Measurements from ENCODE around the gene MAPKBP1.

MAPKBP1 gene

DNA sequence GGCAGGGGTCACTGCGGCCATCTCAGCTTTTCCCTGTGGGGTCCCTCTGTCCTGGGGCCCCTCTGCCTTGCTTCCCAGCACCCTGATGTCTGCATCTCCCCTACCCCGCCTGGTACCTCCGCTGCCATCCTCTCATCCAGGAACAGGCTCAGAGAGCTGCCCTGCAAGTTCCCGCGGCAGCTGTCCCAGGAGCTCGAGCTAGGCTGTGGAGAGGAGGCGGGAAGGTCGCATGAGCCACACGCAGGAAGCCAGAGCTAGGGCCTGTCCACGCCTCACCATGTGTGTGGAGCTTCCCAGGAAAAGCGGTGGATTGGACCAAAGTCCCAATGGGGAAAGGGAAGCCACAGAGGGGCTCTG, 76.9 kb downstream of the MAPKBP1 start:
- no peak overlapping the region for H3K4me3 ChIP-seq (replicated peaks in 1 of 2; ENCODE audit: low read depth in 2 of 2, low read length in 2 of 2)
- TF ChIP-seq, protein P1, sequence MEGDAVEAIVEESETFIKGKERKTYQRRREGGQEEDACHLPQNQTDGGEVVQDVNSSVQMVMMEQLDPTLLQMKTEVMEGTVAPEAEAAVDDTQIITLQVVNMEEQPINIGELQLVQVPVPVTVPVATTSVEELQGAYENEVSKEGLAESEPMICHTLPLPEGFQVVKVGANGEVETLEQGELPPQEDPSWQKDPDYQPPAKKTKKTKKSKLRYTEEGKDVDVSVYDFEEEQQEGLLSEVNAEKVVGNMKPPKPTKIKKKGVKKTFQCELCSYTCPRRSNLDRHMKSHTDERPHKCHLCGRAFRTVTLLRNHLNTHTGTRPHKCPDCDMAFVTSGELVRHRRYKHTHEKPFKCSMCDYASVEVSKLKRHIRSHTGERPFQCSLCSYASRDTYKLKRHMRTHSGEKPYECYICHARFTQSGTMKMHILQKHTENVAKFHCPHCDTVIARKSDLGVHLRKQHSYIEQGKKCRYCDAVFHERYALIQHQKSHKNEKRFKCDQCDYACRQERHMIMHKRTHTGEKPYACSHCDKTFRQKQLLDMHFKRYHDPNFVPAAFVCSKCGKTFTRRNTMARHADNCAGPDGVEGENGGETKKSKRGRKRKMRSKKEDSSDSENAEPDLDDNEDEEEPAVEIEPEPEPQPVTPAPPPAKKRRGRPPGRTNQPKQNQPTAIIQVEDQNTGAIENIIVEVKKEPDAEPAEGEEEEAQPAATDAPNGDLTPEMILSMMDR (IDR thresholded peaks at IDR 0.05; ENCODE audit: low read depth, low read length) = no peak
- DNase-seq (ENCODE audit: low read depth in 2 of 2) = peak in 1 of 2 donors; percentile 17

DNA sequence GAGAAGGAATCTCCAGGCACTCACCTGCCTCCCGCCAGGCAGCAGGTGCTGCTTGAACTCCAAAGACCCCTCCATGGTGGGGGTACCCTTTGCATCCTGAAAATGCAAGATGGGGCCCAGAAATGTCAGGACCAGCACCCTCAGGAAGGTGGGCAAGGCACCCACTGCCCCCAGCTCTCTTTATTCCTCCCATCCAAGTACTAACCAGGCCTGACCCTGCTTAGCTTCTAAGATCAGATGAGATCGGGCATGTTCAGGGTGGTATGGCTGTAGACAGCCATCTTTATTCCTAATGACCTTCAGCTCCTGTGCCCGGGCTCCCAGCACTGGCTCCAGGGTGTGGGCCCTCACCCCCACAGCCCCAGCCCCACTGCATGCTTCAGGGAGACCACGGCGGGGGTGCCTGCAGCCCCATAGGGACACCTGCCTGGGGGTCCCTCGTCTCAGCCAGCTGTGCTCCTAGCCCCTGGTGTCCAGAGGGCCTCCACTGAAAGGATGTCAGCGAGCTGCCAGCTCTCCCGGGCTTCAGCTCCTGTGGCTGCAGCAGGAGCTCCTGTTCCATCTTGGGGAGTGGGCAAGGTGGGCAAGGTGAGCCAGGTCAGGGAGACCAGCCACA, 77.6 kb downstream of the MAPKBP1 start:
- no peak overlapping the region for H3K4me3 ChIP-seq (replicated peaks in 1 of 2; ENCODE audit: low read depth in 2 of 2, low read length in 2 of 2)
- TF ChIP-seq, protein P1 (IDR thresholded peaks at IDR 0.05; ENCODE audit: low read depth, low read length) = no peak
- DNase-seq (ENCODE audit: low read depth in 2 of 2) = no peak

DNA sequence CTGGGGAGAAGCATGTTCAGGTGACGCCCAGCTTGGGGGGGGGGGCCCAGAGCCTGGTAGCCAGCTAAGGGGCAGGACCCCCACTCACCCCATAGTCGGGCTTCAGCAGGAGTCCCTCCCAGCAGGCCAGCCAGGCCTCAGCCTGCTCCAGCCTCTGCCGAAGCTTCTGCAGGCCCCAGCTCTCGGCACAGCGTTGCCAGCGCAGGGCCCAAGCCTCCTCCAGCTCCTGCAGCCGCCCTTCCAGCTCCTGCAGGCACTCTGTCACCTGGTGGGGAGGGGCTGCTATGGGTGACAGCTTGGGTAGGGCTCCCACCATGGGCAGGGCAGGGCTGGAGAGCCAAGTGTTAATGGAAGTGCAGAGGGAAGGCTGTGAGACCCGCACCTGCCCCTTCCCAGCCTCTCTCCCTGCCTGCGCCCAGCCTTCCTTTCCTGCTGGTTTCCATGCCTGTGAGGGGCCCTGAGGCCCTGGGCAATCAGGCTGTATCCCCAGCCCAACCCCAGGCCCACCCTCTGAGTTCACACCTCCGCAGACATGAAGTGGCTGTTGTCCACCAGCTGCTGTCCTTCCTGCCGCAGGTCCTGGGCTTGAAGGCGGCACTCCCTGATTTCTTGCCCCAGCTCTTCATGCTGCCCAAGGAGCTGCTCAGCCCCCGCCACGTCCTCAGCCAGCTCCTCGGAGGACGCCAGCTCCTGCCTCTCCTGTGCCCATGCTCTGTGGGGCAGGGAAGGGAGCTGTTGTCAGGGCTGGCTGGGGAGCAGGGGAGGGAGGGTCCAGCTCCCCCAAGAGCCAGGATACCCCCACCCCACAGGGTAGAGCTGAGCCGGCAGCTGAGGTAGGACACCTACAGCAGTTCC, 78.7 kb downstream of the MAPKBP1 start:
- TF ChIP-seq, protein P1 (IDR thresholded peaks at IDR 0.05; ENCODE audit: low read depth, low read length) = no peak
- no peak overlapping the region for H3K4me3 ChIP-seq (replicated peaks in 1 of 2; ENCODE audit: low read depth in 2 of 2, low read length in 2 of 2)
- DNase-seq (ENCODE audit: low read depth in 2 of 2) = no peak

DNA sequence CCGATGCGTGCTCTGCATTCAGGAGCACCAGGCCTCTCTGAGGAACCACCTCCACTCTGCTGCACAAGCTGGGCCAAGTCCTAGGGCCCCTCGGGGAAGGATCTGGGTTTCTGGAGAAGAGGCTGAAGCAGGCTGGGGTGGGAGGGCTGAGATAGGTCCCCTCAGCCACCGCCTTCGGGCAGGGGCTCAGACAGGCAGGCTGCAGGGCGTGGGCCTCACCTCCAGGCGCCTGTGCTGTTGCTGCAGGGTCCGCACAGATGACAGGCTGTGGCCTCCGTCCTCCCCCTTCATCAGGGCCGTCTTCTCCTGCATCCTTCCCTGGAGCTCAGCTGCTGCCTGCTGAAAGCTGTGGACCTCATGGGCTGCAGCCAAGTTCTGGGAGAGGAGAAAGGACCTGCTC, 79.5 kb downstream of the MAPKBP1 start:
- H3K4me3 ChIP-seq (replicated peaks in 1 of 2; ENCODE audit: low read depth in 2 of 2, low read length in 2 of 2) = no peak overlapping the region
- TF ChIP-seq, protein P1 (IDR thresholded peaks at IDR 0.05; ENCODE audit: low read depth, low read length) = no peak
- no peak for DNase-seq (ENCODE audit: low read depth in 2 of 2)

DNA sequence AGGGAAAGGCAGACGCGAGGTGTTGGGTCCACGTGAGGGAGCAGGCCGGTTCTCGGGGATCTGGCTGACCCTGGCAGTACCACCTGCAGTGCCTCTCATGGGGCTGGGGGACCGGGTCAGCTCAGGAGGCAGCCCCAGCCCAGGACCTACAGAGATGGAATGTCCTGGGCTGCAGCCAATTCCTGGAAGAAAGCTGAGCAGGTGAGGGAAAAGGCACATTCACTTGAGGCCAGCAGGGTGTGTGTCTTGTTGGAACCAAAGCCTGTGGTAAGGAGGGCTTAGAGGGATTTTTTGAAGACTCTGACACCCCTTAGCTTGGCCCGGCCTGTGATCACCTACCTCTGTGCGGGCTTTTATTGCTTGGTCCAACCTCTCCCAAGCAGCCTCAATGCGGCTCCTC, 80.2 kb downstream of the MAPKBP1 start:
- TF ChIP-seq, protein P1 (IDR thresholded peaks at IDR 0.05; ENCODE audit: low read depth, low read length) = no peak
- H3K4me3 ChIP-seq (replicated peaks in 1 of 2; ENCODE audit: low read depth in 2 of 2, low read length in 2 of 2) = no peak overlapping the region
- no peak for DNase-seq (ENCODE audit: low read depth in 2 of 2)

DNA sequence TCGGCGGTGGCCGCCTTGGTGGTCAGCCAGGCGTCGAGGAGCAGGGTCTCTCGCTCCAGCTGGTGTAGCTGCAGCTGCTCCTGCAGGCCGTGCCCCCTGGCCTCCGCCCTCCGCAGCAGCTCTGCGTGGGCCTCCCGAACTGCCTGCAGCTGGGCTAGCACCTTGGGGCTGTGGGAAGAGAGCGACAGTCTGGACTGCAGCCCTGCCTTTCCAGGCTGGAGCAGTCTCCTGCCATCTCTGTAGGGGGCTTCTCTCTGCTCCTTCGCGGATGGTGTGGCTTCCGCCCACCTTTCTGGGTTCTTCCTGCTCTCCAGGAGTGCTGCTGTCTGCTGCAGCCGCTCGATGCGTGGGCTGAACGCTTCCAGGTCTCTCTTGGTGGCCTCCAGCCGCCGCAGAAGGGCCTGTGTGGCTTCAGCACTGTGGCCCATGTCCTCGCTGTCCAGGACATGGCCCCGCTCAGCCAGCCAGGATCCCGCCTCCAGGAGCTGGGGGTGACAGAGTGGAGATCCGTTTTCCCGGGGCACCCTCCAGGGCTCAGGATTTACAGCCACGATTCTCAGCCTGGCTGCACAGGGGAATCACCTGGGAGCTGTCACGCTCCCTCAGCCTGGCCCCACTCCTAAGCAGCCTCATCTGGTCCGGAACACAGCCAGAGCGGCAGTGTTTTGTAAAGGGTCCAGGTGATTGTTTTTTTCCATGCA, 81.1 kb downstream of the MAPKBP1 start:
- DNase-seq (ENCODE audit: low read depth in 2 of 2) = no peak
- TF ChIP-seq, protein P1 (IDR thresholded peaks at IDR 0.05; ENCODE audit: low read depth, low read length) = no peak
- no peak overlapping the region for H3K4me3 ChIP-seq (replicated peaks in 1 of 2; ENCODE audit: low read depth in 2 of 2, low read length in 2 of 2)
